IMR-90 (cell line): Measurements from ENCODE around the gene GRID1. TPM values are rescaled to one million over a fixed set of nuclear protein-coding genes. Genes with fewer than 3 reads are reported as not detected.

ENCODE experiments used
- ATAC-seq: fragments of 200-7000 bp; cut with Tn5 transposase; 2 replicates; pipeline ENCODE4 v1.9.1; 2020; ENCODE audit warnings: low read depth, mild to moderate bottlenecking, moderate library complexity
- BruUV-seq: library from RNA; stranded (reverse); fragments of 400-500 nt; replicated peaks from 2 replicates; lab custom pipeline; 2021; lab: Mats Ljungman, UMichigan
- CTCF ChIA-PET: fragments of 300-600 bp; formaldehyde crosslinking; extraction: SDS; loops from one replicate; lab custom pipeline; 2021; ENCODE audit warnings: antibody characterized with exemption; lab: Yijun Ruan, JAX
- POLR2A ChIA-PET: fragments of 300-600 bp; sonication (Branson Sonifier 250); formaldehyde crosslinking; loops from one replicate; lab custom pipeline; 2022; ENCODE audit warnings: antibody characterized with exemption; ENCODE audit not compliant: unreplicated experiment; lab: Charles Lee
- DNase-seq: peaks from one replicate; pipeline ENCODE4 v3.0.0; 2013
- H2AFZ ChIP-seq: replicated peaks from 2 replicates; pipeline ENCODE3; 2013; ENCODE audit warnings: low read length, mild to moderate bottlenecking; ENCODE audit not compliant: poor library complexity
- H2AK5ac ChIP-seq: 2 replicates; pipeline ENCODE4 v1.6.1; 2013; ENCODE audit warnings: low read depth, low read length, inconsistent platforms
- H2AK9ac ChIP-seq: replicated peaks from 2 replicates; pipeline ENCODE3; 2013; ENCODE audit warnings: mild to moderate bottlenecking, low read depth, low read length, moderate library complexity; ENCODE audit not compliant: poor library complexity
- H2BK120ac ChIP-seq: 2 replicates; pipeline ENCODE4 v1.6.1; 2013; ENCODE audit warnings: low read depth, low read length, inconsistent platforms
- H2BK15ac ChIP-seq: 3 replicates; pipeline ENCODE4 v1.6.1; 2013; ENCODE audit warnings: low read depth, low read length, inconsistent platforms
- H2BK20ac ChIP-seq: 2 replicates; pipeline ENCODE4 v1.6.1; 2013; ENCODE audit warnings: low read depth, mild to moderate bottlenecking, inconsistent platforms, low read length, moderate library complexity
- H2BK5ac ChIP-seq: 2 replicates; pipeline ENCODE4 v1.6.1; 2013; ENCODE audit warnings: mild to moderate bottlenecking, low read depth, low read length, inconsistent platforms; ENCODE audit not compliant: poor library complexity, severe bottlenecking
- H3K14ac ChIP-seq: replicated peaks from 2 replicates; pipeline ENCODE4 v1.6.1; 2013; ENCODE audit warnings: low read depth, low read length, inconsistent platforms
- H3K18ac ChIP-seq: 2 replicates; pipeline ENCODE4 v1.6.1; 2013; ENCODE audit warnings: low read depth, low read length, control low read depth
- H3K23ac ChIP-seq: 2 replicates; pipeline ENCODE4 v1.6.1; 2013; ENCODE audit warnings: low read depth, low read length, inconsistent platforms
- H3K27ac ChIP-seq: 2 replicates; pipeline ENCODE4 v1.5.1; 2013; ENCODE audit warnings: mild to moderate bottlenecking, control low read depth, low read length; ENCODE audit not compliant: insufficient read depth
- H3K27me3 ChIP-seq: 2 replicates; pipeline ENCODE4 v1.6.1; 2013; ENCODE audit warnings: low read length; ENCODE audit not compliant: control insufficient read depth, insufficient read depth
- H3K36me3 ChIP-seq: 2 replicates; pipeline ENCODE4 v1.6.1; 2013; ENCODE audit warnings: low read length, mixed read lengths; ENCODE audit not compliant: control insufficient read depth, insufficient read depth
- H3K4ac ChIP-seq: 2 replicates; pipeline ENCODE4 v1.6.1; 2013; ENCODE audit warnings: low read depth, low read length, inconsistent platforms
- H3K4me1 ChIP-seq: 2 replicates; pipeline ENCODE4 v1.6.1; 2013; ENCODE audit warnings: low read length, mixed read lengths; ENCODE audit not compliant: control insufficient read depth, insufficient read depth
- H3K4me2 ChIP-seq: 2 replicates; pipeline ENCODE4 v1.6.1; 2013; ENCODE audit warnings: low read depth, mild to moderate bottlenecking, control low read depth, low read length, moderate library complexity
- H3K4me3 ChIP-seq: 2 replicates; pipeline ENCODE4 v1.5.1; 2013; ENCODE audit warnings: low read depth, mild to moderate bottlenecking, control low read depth, low read length, moderate library complexity; ENCODE audit not compliant: insufficient read depth
- H3K56ac ChIP-seq: 2 replicates; pipeline ENCODE4 v1.6.1; 2013; ENCODE audit warnings: low read length, inconsistent platforms; ENCODE audit not compliant: insufficient read depth; ENCODE audit errors: extremely low read depth
- H3K79me1 ChIP-seq, 2 experiments: 2 replicates each; pipeline ENCODE4 v1.6.1; 2013; ENCODE audit warnings: low read length in 2 of 2, inconsistent platforms in 1 of 2, low read depth in 1 of 2
- H3K9ac ChIP-seq: 2 replicates; pipeline ENCODE4 v1.6.1; 2013; ENCODE audit warnings: low read depth, low read length, control low read depth
- H3K9me1 ChIP-seq: 2 replicates; pipeline ENCODE4 v1.6.1; 2013; ENCODE audit warnings: low read length, inconsistent platforms; ENCODE audit not compliant: insufficient read depth
- H3K9me3 ChIP-seq: 2 replicates; pipeline ENCODE4 v1.6.1; 2013; ENCODE audit warnings: low read length; ENCODE audit not compliant: control insufficient read depth, insufficient read depth
- H4K20me1 ChIP-seq: 2 replicates; pipeline ENCODE4 v1.6.1; 2013; ENCODE audit warnings: low read length, inconsistent platforms; ENCODE audit not compliant: insufficient read depth
- H4K5ac ChIP-seq: 2 replicates; pipeline ENCODE4 v1.6.1; 2013; ENCODE audit warnings: mild to moderate bottlenecking, low read depth, low read length, control low read depth
- H4K8ac ChIP-seq, 2 experiments: 2 replicates each; pipeline ENCODE4 v1.6.1; 2013; ENCODE audit warnings: low read depth in 2 of 2, low read length in 2 of 2, control low read depth in 1 of 2, inconsistent platforms in 1 of 2
- H4K91ac ChIP-seq: 2 replicates; pipeline ENCODE4 v1.6.1; 2013; ENCODE audit warnings: low read depth, low read length, inconsistent platforms; ENCODE audit not compliant: insufficient read depth
- POLR2A ChIP-seq: IDR thresholded peaks from 2 replicates; pipeline ENCODE4 v1.6.1; 2012; ENCODE audit warnings: mild to moderate bottlenecking, low read depth, low read length
- WGBS, 2 experiments: methylation state at CpG; one replicate each; pipeline versions ENCODE4 v1.1.5 to v1.1.7; 2013; ENCODE audit warnings: missing lambda C conversion rate in 2 of 2; ENCODE audit not compliant: insufficient read length in 1 of 2; ENCODE audit errors: extremely low coverage in 2 of 2; 5-methylcytosine and 5-hydroxymethylcytosine counted together
- dilution Hi-C: fragments of 300-500 bp; cut with HindIII; formaldehyde crosslinking; loops from one replicate; pipeline ENCODE4 v1.14.3; 2018; ENCODE audit warnings: low sequenced_read_pairs; ENCODE audit not compliant: unreplicated experiment
- in situ Hi-C: fragments of 300-500 bp; cut with MboI; formaldehyde crosslinking; loops from 3 replicates; pipeline ENCODE4 v1.14.3; 2019; ENCODE audit warnings: low sequenced_read_pairs, inconsistent platforms, mixed read lengths
- intact Hi-C: fragments of 100-400 bp; cut with micrococcal nuclease; formaldehyde crosslinking; loops from 2 replicates; pipeline ENCODE4 v1.10.0; 2022
- polyA plus RNA-seq, 3 experiments: library from polyadenylated mRNA; depleted of rRNA; stranded (reverse); fragments of >200 nt; gene quantifications; 2 replicates each; pipeline ENCODE4 v1.2.3, GENCODE V29; 2012; ENCODE audit warnings: low replicate concordance in 1 of 3
- total RNA-seq: library from RNA; depleted of rRNA; stranded (reverse); fragments of >200 nt; gene quantifications from 2 replicates; pipeline ENCODE4 v1.2.3, GENCODE V29; 2012
- TF ChIP-seq, protein P1 (sequence below): fragments of 150-350 bp; IDR thresholded peaks from 2 replicates; pipeline ENCODE4 v1.6.1; 2017; ENCODE audit warnings: mild to moderate bottlenecking, antibody characterized with exemption, low read length, low read depth

Gene GRID1
- total and polyA plus RNA-seq, 2 of the 4 experiments (the other 2 are of a cell fraction): not detected

GRCh38 chr10:85557706-85558105 lies 808.9 kb downstream of the GRID1 start:
- CTCF ChIA-PET: no interaction called here
- H3K9me1 ChIP-seq: no peaks in the 10 kb centered on the region
- no peak overlapping the region for H2AFZ ChIP-seq
- H2BK15ac ChIP-seq: no peak overlapping the region
- H3K27me3 ChIP-seq: no peaks in the 10 kb centered on the region
- no peak overlapping the region for H3K4me3 ChIP-seq
- H3K27ac ChIP-seq: no peak overlapping the region
- H3K18ac ChIP-seq: no peak overlapping the region
- ATAC-seq (no peak), DNase-seq (no peak)
- 0 out of 2 replicates have a peak, but pooled peaks cover 3% of the 10 kb centered on the region for H3K9me3 ChIP-seq
- no peak overlapping the region for H3K9ac ChIP-seq
- no peak overlapping the region for H3K14ac ChIP-seq
- no peak overlapping the region for H4K91ac ChIP-seq
- H3K4me1 ChIP-seq: no peaks in the 10 kb centered on the region
- no CpG with 5 or more reads among the region's 2 CpGs for WGBS, 2 experiments
- POLR2A ChIA-PET: no interaction called here
- no peaks in the 10 kb centered on the region for H3K36me3 ChIP-seq
- H4K5ac ChIP-seq: no peak overlapping the region
- no peak overlapping the region for H3K4me2 ChIP-seq
- H3K56ac ChIP-seq: no peak overlapping the region
- H4K8ac ChIP-seq: no peak overlapping the region
- H2BK5ac ChIP-seq: no peak overlapping the region
- no peak overlapping the region for H2AK9ac ChIP-seq
- intact Hi-C loops (no loop called here), dilution Hi-C loops (no loop called here), in situ Hi-C loops (no loop called here)
- no peak overlapping the region for H3K4ac ChIP-seq
- H2BK120ac ChIP-seq: no peak overlapping the region
- TF ChIP-seq, protein P1, sequence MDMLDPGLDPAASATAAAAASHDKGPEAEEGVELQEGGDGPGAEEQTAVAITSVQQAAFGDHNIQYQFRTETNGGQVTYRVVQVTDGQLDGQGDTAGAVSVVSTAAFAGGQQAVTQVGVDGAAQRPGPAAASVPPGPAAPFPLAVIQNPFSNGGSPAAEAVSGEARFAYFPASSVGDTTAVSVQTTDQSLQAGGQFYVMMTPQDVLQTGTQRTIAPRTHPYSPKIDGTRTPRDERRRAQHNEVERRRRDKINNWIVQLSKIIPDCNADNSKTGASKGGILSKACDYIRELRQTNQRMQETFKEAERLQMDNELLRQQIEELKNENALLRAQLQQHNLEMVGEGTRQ: no peak
- TF ChIP-seq POLR2A: no peak
- BruUV-seq: no TSS peak
- no peak overlapping the region for H2BK20ac ChIP-seq
- no peaks in the 10 kb centered on the region for H3K79me1 ChIP-seq
- no peak overlapping the region for H2AK5ac ChIP-seq
- H3K23ac ChIP-seq: no peak overlapping the region
- no peaks in the 10 kb centered on the region for H4K20me1 ChIP-seq
